HEK293 (cell line): Measurements from ENCODE around the gene TXLNA.

Experiments used
- GFI1B ChIP-seq: fragments of 450-650 bp; formaldehyde crosslinking; IDR thresholded peaks from 2 replicates; pipeline ENCODE4 v1.5.1; 2016; ENCODE audit warnings: missing biosample characterization, missing genetic modification characterization
- MZF1 ChIP-seq: fragments of 450-650 bp; formaldehyde crosslinking; IDR thresholded peaks from 2 replicates; pipeline ENCODE4 v1.5.1; 2017; ENCODE audit warnings: missing biosample characterization, missing genetic modification characterization, borderline replicate concordance
- OSR2 ChIP-seq: fragments of 450-650 bp; formaldehyde crosslinking; IDR thresholded peaks from 2 replicates; pipeline ENCODE4 v1.5.1; 2016; ENCODE audit warnings: missing biosample characterization, missing genetic modification characterization
- WT1 ChIP-seq: fragments of 450-650 bp; formaldehyde crosslinking; IDR thresholded peaks from 2 replicates; pipeline ENCODE4 v1.5.1; 2016; ENCODE audit warnings: missing biosample characterization, missing genetic modification characterization
- ZNF121 ChIP-seq: fragments of 450-650 bp; formaldehyde crosslinking; IDR thresholded peaks from 2 replicates; pipeline ENCODE4 v1.5.1; 2016; ENCODE audit warnings: missing biosample characterization, missing genetic modification characterization
- ZNF175 ChIP-seq: fragments of 450-650 bp; formaldehyde crosslinking; IDR thresholded peaks from 2 replicates; pipeline ENCODE4 v1.5.1; 2016; ENCODE audit warnings: missing biosample characterization, missing genetic modification characterization
- ZNF18 ChIP-seq: fragments of 450-650 bp; formaldehyde crosslinking; IDR thresholded peaks from 2 replicates; pipeline ENCODE4 v1.5.1; 2016; ENCODE audit warnings: missing biosample characterization, missing genetic modification characterization
- ZNF2 ChIP-seq: fragments of 450-650 bp; formaldehyde crosslinking; IDR thresholded peaks from 2 replicates; pipeline ENCODE4 v1.5.1; 2016; ENCODE audit warnings: missing biosample characterization, missing genetic modification characterization
- ZNF221 ChIP-seq: fragments of 450-650 bp; formaldehyde crosslinking; IDR thresholded peaks from 2 replicates; pipeline ENCODE4 v1.5.1; 2017; ENCODE audit warnings: missing biosample characterization, missing genetic modification characterization, borderline replicate concordance
- ZNF223 ChIP-seq: fragments of 450-650 bp; formaldehyde crosslinking; IDR thresholded peaks from 2 replicates; pipeline ENCODE4 v1.5.1; 2016; ENCODE audit warnings: missing biosample characterization, missing genetic modification characterization
- ZNF404 ChIP-seq: fragments of 450-650 bp; formaldehyde crosslinking; IDR thresholded peaks from 2 replicates; pipeline ENCODE4 v1.5.1; 2017; ENCODE audit warnings: missing biosample characterization, missing genetic modification characterization
- ZNF433 ChIP-seq: fragments of 450-650 bp; formaldehyde crosslinking; IDR thresholded peaks from 2 replicates; pipeline ENCODE4 v1.5.1; 2016; ENCODE audit warnings: missing biosample characterization, missing genetic modification characterization, low read depth
- ZNF501 ChIP-seq: fragments of 450-650 bp; formaldehyde crosslinking; IDR thresholded peaks from 2 replicates; pipeline ENCODE4 v1.5.1; 2016; ENCODE audit warnings: missing biosample characterization, missing genetic modification characterization
- ZNF548 ChIP-seq: fragments of 450-650 bp; formaldehyde crosslinking; IDR thresholded peaks from 2 replicates; pipeline ENCODE4 v1.5.1; 2016; ENCODE audit warnings: missing biosample characterization, missing genetic modification characterization
- ZNF580 ChIP-seq: fragments of 450-650 bp; formaldehyde crosslinking; IDR thresholded peaks from 2 replicates; pipeline ENCODE4 v1.5.1; 2016; ENCODE audit warnings: missing biosample characterization, missing genetic modification characterization
- ZNF626 ChIP-seq: fragments of 450-650 bp; sonication (Bioruptor Pico); formaldehyde crosslinking; IDR thresholded peaks from 2 replicates; pipeline ENCODE4 v1.5.1; 2018; ENCODE audit warnings: missing biosample characterization, missing genetic modification characterization, inconsistent platforms
- ZNF658 ChIP-seq: fragments of 450-650 bp; formaldehyde crosslinking; IDR thresholded peaks from 2 replicates; pipeline ENCODE4; 2016; ENCODE audit warnings: missing biosample characterization, missing genetic modification characterization
- ZNF777 ChIP-seq: fragments of 450-650 bp; formaldehyde crosslinking; IDR thresholded peaks from 2 replicates; pipeline ENCODE4 v1.5.1; 2017; ENCODE audit warnings: missing biosample characterization, missing genetic modification characterization, borderline replicate concordance
- ZSCAN16 ChIP-seq: fragments of 450-650 bp; formaldehyde crosslinking; IDR thresholded peaks from 2 replicates; pipeline ENCODE4 v1.5.1; 2016; ENCODE audit warnings: missing biosample characterization, missing genetic modification characterization
- ZSCAN5A ChIP-seq: fragments of 450-650 bp; formaldehyde crosslinking; IDR thresholded peaks from 2 replicates; pipeline ENCODE4 v1.5.1; 2016; ENCODE audit warnings: missing biosample characterization, missing genetic modification characterization
- TF ChIP-seq, protein P1 (sequence below): fragments of 450-650 bp; formaldehyde crosslinking; conservative IDR thresholded peaks from 2 replicates; pipeline ENCODE4 v1.5.1; 2016; ENCODE audit warnings: low read depth, missing biosample characterization, missing genetic modification characterization
- TF ChIP-seq, protein P2 (sequence below): sonication (generic); formaldehyde crosslinking; IDR thresholded peaks from 2 replicates; pipeline ENCODE4 v1.8.1; 2022; ENCODE audit warnings: mild to moderate bottlenecking, moderate library complexity, missing genetic modification reagents
- TF ChIP-seq, protein P3 (sequence below): fragments of 450-650 bp; formaldehyde crosslinking; IDR thresholded peaks from 2 replicates; pipeline ENCODE4 v1.5.1; 2016; ENCODE audit warnings: missing biosample characterization, missing genetic modification characterization, borderline replicate concordance
- TF ChIP-seq, protein P4 (sequence below): fragments of 450-650 bp; formaldehyde crosslinking; IDR thresholded peaks from 2 replicates; pipeline ENCODE4 v1.5.1; 2016; ENCODE audit warnings: missing biosample characterization, missing genetic modification characterization

TXLNA gene

DNA sequence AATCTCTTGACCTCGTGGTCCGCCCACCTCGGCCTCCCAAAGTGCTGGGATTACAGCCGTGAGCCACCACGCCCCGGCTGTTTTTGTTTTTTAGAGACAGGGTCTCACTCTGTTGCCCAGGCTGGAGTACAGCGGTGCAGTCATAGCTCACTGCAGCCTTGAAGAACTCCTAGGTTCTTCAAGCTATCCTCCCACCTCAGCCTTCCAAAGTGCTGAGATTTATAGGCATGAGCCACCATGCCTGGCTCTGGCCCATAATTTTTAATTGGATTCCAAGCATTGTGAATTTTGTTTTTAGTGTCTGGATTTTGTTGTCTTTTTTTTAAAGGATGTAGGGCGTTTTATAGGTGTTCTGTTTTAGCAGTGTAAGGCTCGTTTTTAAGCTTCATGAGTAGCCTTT is 28.6 kb upstream of the TXLNA start (continued):
- TF ChIP-seq, protein P1, sequence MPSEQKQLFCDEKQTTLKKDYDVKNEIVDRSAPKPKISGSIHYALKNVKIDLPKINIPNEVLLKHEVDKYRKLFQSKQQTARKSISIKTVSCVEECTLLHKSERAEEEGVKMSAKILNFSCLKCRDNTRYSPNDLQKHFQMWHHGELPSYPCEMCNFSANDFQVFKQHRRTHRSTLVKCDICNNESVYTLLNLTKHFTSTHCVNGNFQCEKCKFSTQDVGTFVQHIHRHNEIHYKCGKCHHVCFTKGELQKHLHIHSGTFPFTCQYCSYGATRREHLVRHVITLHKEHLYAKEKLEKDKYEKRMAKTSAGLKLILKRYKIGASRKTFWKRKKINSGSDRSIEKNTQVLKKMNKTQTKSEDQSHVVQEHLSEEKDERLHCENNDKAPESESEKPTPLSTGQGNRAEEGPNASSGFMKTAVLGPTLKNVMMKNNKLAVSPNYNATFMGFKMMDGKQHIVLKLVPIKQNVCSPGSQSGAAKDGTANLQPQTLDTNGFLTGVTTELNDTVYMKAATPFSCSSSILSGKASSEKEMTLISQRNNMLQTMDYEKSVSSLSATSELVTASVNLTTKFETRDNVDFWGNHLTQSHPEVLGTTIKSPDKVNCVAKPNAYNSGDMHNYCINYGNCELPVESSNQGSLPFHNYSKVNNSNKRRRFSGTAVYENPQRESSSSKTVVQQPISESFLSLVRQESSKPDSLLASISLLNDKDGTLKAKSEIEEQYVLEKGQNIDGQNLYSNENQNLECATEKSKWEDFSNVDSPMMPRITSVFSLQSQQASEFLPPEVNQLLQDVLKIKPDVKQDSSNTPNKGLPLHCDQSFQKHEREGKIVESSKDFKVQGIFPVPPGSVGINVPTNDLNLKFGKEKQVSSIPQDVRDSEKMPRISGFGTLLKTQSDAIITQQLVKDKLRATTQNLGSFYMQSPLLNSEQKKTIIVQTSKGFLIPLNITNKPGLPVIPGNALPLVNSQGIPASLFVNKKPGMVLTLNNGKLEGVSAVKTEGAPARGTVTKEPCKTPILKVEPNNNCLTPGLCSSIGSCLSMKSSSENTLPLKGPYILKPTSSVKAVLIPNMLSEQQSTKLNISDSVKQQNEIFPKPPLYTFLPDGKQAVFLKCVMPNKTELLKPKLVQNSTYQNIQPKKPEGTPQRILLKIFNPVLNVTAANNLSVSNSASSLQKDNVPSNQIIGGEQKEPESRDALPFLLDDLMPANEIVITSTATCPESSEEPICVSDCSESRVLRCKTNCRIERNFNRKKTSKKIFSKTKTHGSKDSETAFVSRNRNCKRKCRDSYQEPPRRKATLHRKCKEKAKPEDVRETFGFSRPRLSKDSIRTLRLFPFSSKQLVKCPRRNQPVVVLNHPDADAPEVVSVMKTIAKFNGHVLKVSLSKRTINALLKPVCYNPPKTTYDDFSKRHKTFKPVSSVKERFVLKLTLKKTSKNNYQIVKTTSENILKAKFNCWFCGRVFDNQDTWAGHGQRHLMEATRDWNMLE (tag by site-specific recombination): no peak
- TF ChIP-seq WT1 (tag by site-specific recombination) (0 out of 2 replicates have a peak, but pooled peaks have one; percentile 29), ZNF777 (no peak), ZNF18 (tag by site-specific recombination) (no peak), ZNF548 (tag by site-specific recombination) (no peak), MZF1 (tag by site-specific recombination) (0 out of 2 replicates have a peak, but pooled peaks have one; percentile 79), ZSCAN16 (no peak), ZNF121 (tag by site-specific recombination) (peak; percentile 100), ZNF433 (tag by site-specific recombination) (no peak), ZNF658 (tag by site-specific recombination) (no peak), ZNF404 (tag by site-specific recombination) (no peak), ZNF626 (no peak), ZNF221 (tag by site-specific recombination) (no peak), ZNF501 (tag by site-specific recombination) (no peak), ZNF175 (no peak), ZNF580 (tag by site-specific recombination) (0 out of 2 replicates have a peak, but pooled peaks have one; percentile 29), ZNF2 (tag by site-specific recombination) (no peak), ZSCAN5A (no peak), GFI1B (tag by site-specific recombination) (peak; percentile 67; the same call in 1 of the 2 replicates), OSR2 (tag by site-specific recombination) (no peak), ZNF223 (no peak)
- TF ChIP-seq, protein P2, sequence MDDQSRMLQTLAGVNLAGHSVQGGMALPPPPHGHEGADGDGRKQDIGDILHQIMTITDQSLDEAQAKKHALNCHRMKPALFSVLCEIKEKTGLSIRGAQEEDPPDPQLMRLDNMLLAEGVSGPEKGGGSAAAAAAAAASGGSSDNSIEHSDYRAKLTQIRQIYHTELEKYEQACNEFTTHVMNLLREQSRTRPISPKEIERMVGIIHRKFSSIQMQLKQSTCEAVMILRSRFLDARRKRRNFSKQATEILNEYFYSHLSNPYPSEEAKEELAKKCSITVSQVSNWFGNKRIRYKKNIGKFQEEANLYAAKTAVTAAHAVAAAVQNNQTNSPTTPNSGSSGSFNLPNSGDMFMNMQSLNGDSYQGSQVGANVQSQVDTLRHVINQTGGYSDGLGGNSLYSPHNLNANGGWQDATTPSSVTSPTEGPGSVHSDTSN (CRISPR knock-in tag): no peak
- TF ChIP-seq, protein P3, sequence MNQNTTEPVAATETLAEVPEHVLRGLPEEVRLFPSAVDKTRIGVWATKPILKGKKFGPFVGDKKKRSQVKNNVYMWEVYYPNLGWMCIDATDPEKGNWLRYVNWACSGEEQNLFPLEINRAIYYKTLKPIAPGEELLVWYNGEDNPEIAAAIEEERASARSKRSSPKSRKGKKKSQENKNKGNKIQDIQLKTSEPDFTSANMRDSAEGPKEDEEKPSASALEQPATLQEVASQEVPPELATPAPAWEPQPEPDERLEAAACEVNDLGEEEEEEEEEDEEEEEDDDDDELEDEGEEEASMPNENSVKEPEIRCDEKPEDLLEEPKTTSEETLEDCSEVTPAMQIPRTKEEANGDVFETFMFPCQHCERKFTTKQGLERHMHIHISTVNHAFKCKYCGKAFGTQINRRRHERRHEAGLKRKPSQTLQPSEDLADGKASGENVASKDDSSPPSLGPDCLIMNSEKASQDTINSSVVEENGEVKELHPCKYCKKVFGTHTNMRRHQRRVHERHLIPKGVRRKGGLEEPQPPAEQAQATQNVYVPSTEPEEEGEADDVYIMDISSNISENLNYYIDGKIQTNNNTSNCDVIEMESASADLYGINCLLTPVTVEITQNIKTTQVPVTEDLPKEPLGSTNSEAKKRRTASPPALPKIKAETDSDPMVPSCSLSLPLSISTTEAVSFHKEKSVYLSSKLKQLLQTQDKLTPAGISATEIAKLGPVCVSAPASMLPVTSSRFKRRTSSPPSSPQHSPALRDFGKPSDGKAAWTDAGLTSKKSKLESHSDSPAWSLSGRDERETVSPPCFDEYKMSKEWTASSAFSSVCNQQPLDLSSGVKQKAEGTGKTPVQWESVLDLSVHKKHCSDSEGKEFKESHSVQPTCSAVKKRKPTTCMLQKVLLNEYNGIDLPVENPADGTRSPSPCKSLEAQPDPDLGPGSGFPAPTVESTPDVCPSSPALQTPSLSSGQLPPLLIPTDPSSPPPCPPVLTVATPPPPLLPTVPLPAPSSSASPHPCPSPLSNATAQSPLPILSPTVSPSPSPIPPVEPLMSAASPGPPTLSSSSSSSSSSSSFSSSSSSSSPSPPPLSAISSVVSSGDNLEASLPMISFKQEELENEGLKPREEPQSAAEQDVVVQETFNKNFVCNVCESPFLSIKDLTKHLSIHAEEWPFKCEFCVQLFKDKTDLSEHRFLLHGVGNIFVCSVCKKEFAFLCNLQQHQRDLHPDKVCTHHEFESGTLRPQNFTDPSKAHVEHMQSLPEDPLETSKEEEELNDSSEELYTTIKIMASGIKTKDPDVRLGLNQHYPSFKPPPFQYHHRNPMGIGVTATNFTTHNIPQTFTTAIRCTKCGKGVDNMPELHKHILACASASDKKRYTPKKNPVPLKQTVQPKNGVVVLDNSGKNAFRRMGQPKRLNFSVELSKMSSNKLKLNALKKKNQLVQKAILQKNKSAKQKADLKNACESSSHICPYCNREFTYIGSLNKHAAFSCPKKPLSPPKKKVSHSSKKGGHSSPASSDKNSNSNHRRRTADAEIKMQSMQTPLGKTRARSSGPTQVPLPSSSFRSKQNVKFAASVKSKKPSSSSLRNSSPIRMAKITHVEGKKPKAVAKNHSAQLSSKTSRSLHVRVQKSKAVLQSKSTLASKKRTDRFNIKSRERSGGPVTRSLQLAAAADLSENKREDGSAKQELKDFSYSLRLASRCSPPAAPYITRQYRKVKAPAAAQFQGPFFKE: no peak
- TF ChIP-seq, protein P4, sequence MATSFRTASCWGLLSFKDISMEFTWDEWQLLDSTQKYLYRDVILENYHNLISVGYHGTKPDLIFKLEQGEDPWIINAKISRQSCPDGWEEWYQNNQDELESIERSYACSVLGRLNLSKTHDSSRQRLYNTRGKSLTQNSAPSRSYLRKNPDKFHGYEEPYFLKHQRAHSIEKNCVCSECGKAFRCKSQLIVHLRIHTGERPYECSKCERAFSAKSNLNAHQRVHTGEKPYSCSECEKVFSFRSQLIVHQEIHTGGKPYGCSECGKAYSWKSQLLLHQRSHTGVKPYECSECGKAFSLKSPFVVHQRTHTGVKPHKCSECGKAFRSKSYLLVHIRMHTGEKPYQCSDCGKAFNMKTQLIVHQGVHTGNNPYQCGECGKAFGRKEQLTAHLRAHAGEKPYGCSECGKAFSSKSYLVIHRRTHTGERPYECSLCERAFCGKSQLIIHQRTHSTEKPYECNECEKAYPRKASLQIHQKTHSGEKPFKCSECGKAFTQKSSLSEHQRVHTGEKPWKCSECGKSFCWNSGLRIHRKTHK (tag by site-specific recombination): no peak
